ENCODE measurements around the gene TNFAIP8.

The TNFAIP8 gene

DNA sequence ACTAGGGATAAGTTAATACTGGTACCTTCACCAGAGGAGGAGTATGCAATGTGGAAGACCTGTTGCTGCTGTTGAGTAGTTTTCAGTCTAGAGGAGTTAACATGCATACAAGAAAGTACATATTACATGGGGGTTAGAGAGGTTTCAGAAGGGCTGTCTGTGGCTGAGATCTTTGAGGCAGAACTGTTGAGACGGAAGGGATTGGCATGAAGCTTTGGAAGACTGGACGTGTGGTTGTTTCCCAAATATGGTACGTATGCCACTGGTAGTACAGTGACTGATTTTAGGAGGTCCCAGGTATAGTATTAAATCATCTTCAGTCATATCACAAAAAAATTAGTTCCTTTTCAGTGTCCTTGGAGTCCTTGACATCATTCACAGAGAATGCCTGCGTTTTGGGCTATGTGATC, 17.6 kb downstream of the TNFAIP8 start:
- DNase-seq: no peak

DNA sequence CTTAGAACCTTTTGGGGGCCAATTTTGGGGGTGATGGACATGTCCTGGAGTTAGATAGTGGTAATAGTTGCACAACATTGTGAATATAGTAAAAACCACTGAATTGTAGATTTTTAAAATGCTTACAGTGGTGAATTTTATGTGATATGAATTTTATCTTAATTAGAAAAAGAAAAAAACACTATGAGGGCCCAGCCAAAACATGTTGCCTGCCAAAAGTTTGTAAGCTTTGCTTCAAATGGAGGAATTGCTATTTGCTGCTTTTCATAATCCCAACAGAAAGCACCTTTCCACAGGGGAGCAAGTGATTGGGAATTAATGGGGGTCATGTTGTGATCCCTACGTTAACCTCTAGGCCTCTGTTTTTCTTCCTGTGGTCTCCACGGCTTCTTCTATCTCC, 19.1 kb downstream of the TNFAIP8 start:
- DNase-seq: no peak

DNA sequence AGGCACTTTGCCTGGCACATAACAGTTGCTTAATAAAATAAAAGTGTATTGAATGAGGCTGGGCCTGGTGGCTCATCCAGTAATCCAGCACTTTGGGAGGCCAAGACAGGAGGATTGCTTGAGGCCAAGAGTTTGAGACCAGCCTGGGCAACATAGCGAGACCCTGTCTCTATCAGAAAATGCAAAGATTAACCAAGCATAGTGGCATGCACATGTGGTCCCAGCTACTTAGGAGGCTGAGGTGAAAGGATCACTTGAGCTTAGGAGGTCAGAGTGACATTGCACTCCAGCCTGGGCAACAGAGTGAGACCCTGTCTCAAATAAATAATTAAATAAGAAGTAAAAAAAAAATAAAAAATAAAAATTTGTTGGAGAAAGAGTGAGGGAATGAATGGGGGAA, 21.2 kb downstream of the TNFAIP8 start:
- no peak for DNase-seq

DNA sequence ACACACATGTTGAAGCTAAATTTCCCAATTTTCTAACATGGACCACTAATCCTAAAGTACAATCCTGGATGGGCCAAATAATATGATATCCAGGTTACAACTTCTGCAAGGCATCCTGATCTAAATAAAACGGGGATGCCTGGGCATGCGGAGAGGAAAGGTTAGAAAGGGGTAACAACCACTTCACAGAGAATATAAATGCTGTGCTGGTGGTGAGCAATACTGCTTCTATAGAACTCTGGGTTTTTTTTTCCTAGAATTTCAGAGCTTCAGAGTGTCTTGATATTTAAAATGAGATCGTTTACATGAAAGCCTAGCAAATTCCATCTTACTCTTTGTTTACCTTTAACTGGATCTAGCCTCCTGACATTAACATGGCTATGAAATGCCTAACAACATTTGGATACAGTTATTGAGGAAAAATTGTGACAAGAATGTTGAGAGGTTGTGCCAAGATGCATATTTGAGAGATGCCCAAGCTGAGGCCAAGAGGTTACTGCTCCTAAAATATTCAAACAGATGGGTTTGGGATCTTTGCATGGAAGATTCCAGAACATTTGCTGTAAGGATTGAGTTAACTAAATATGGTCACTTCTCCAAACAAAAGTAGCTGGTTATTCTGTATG, 22.4 kb downstream of the TNFAIP8 start:
- DNase-seq: no peak

DNA sequence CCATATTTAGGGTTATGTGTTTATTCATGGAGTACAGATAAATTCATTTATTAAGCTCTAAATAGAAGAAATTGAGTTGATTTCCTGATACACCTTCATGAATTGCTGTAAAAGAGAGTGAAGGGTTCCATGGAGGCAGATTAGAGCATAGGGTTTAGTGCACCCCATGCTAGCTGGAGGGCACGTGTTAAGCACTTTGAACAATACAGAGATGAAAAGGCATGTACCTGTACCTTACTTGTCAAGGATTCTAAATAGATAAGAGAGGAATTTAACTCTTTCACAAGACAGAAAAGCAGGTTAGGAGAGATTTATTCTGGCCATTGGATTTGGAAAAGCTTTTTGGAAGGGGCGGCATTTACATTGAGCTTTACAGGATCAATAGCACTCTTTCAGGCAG, 23.3 kb downstream of the TNFAIP8 start:
- no peak for DNase-seq

DNA sequence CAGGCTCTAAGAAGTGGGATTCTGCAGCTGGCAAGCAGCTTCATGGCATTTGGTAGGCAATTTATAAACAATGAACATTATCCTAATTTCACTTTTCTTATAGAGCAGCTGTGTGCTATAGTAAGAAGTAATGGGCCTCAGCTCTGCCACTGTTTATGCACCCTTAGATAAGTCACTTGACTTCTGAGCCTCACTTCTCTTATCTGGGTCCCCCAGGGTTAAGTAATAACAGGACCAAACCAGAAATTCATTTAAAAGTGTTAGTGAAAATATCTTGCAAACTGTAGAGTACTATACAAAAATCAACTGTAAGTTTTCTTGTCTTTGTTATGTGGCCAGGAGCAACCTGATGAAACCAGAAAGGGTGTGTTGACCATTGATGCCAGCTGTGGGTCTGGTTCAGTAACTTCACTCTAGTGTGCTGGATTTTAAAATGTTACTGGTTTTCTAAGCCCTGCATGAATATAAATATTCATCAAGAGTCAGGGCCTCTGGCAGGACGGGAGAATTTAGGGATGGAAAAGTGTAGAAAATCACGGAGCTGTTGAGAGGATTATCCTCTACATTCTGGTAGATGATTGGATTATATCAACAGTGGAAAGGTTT, 24.2 kb downstream of the TNFAIP8 start:
- DNase-seq: no peak

DNA sequence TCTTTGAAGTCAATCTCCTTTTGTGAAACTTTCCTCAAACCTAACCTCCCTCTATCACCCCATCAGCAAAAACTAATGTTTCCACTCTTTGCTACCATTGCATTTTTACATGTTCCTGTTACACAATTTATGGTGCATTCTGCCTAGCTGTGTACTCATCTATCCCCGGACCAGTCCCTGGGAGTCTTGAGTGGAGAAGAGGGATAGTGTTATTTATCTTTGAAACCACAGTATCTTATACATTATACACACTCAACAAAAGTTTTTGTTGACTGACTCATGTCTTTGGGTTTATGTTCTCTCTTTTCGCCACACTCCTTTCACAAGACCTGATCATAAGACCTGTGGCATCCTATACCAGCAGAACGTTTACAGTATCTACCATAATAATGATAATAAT, 26.4 kb downstream of the TNFAIP8 start:
- DNase-seq: no peak

DNA sequence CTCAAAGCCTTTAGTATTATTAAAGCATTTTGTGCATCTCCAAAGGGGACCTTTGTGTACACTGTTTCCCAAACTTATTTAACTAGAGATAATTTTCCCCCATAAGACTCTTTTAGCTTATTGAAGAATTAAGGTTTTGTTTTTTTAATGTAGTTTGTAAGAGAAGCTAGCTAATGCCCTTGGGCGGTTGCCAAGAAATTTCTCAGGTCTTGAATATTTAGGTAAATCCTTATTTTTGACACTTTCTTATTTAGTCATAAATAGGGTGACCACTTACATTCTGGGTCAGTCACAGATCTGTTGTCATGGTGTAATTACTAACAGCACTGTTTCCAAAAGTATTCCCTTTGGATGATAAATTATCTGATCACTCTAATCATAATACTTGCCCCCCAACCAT, 27.2 kb downstream of the TNFAIP8 start:
- no peak for DNase-seq

DNA sequence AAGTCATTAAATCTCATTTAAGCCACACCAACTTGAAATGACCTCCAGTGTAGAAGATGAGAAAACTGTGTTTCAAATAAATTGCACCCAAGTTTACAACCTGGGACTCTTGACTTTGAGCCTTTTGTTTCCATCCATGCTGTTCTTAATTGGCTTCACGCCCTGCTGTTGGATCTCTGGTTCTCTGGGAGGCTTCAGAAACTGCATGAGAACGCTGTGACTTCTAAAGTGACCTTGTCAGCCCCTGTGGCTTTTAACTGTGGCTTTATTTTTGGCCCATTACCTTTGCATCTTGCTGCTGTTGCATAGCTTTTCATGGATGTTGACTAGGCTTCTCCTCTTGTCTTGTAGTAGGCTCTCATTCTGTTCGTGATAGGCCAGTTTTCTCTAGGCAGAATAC, 29.3 kb downstream of the TNFAIP8 start:
- no peak for DNase-seq

DNA sequence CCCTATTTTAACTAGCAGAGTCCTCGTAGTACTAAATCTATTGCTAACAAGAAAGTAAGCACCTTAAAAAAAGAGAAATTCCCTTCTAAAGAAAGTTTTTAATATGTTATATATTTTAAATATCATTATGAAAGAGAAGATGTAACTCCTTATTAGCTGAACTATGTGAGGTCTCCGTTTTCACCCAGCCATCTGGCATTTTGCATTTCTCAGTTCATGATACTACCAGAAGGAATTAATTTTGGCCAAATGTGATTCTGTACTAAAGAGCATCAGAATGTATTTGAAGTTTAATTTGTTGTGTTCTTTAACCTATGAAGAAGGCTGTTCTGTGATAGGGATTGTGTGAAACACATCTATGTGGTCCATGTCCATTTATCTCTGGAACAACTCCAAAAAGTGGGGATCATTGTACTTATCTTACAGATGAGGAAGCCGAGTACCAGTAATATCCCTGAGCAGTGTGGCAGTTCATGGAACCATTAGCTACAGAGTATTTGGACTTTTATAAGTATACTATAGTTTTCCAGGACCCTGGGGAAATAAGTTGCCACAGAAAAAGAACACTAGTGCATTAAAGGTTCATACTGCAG, 29.8 kb downstream of the TNFAIP8 start:
- DNase-seq: no peak

DNA sequence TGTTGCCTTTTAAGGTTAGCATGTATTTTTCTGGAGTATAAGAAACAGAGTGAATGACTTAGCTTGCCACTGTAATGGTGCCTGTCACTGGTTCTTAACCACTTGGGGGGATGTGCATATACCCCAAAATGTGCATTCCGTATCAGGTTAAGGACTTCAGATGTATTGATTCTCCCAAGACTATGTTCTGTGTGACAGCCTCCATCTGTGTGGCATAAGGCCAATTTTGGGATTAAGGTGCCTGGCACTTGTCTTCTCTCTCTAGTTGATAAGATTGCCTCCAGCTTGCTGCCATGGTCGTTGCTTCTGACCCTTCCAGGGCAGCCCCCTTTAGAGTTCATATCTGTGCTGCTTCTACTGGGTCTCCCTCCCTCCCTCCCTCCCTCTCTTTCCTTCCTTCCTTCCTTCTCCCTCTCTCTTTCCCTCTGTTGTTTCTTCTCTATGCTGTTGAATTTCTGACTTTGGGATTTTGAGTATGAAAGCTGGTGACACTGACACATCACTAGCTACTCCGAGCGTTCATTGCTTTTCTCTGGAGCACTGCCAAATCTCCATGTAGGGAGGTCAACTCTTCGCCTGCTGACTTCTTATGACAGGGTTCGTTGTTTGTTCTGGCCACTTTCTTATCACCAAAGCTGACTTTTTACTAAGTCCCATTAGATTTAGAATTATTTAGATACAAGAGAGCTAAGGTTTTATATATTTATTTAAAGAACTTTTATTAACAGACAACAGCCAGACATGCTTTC, 31.0 kb downstream of the TNFAIP8 start:
- no peak for DNase-seq

DNA sequence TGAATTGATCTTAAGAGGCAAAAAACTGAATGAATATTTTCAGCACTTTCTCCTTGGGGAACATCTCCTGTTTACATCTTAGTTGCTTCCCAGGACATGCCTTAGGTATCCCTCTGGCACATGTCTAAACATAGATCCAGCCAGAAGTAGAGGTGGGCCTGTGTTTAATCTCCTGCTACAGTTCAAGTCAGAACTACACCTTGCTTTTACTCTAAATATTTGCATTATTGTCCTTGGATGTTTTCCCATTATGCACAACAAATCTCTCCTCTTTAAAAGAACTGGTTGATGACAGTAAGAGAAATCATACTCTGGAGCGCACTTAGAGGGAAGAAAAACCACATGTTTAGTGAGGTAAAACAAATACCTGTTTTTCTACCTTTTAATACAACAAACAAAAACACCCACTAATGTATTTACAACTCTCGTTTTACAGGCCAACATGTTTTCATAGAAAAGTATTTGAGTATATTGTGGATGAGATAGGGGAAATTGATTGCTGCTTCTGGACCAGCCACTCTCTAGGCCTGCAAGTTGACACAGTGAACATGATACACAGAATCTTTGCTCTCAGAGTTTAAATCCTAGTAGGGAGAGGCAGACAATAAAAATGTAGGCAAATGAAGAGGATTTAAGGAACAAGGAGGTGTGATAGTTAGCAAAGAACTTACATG, 32.3 kb downstream of the TNFAIP8 start:
- no peak for DNase-seq

DNA sequence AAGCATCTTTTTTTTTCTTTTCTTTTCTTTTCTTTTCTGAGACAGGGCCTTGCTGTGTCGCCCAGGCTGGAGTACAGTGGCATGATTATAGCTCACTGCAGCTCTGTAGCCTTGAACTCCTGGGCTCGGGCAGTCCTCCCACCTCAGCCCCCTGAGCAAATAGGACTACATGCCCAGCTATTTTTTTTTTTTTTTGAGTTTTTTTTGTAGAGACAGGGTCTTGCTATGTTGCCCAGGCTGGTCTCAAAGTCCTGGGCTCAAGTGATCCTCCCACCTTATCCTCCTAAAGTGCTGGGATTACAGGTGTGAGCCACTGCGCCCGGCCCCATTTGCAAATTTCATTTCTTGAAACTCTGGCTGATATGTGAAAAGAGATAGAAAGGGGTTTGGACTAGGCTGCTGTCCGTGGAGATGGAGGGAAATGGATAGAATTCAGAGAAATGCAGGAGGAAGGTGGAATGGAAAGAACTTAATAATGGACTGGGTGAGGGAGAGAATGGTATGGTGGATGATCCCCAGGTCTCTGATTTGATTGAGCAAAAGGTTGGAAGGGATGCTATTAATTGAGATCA, 32.9 kb downstream of the TNFAIP8 start:
- DNase-seq: no peak

DNA sequence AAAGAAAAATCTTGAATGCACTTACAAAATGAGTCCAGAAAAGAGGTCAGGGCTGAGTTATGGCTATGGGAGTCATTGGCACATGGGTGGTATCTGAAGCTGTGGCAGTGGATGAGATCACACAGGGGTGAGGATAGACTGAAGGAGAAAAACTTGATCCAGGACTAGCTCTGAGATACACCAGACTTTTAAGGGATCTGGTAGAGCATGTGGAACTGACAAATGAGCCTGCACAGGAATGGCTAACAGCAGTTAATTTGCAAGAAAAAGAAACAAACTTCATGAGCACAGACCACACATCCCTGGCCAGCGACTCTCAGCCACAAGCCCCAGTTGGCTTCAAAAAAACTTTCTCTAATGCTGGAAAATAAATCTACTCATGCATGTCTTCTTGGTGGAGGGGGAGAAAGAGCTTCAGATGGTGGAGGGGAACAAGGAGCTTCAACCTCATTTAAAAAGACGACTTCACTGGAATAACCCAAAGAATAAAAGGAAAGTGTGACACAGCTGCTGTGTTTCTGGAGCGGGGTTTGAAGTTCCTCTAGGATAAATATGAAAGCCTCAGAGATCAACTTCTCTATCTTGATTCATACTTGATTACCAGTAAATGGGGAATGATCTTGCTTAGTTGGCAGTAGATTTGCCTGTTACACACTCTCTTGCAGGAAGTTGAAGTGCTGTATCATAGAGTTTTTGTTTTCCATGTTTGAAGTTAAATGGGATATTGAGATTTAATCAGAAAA, 33.6 kb downstream of the TNFAIP8 start:
- DNase-seq: no peak

DNA sequence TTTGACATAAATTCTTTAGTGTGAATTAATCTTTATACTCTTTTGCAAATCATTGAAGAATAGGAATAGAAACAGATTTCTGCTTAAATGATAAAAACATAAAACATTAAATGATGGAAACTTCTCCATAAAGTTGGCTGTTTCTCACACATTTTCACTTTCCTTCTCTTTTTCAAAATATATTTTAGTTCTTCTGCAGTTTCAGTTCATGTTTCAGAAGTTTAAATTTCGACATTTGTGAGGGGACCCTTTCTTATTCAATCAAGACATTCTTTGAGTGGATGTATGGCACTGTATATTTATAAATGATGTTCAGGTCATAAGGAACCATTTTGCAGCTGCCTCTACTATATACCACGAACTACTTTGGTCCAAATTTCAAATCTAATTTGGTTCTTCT, 34.6 kb downstream of the TNFAIP8 start:
- DNase-seq: no peak

DNA sequence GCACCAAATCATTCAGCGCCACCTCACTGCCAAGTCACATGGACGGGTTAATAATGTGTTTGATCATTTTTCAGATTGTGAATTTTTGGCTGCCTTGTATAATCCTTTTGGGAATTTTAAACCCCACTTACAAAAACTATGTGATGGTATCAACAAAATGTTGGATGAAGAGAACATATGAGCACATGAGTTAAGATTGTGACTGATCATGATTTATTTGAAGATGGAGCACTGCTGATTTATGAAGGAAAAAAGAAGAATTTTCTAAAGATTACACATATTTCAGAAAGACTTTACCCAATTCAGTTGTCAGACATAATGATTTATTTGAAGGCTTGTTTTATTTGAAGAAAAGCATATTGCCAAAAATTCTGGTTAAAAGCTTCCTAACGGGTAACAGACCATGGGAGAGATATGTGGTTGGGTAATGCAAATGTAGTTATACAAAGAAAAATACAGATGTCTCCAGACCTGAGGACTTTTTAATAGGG, 37.4 kb downstream of the TNFAIP8 start:
- DNase-seq: no peak

DNA sequence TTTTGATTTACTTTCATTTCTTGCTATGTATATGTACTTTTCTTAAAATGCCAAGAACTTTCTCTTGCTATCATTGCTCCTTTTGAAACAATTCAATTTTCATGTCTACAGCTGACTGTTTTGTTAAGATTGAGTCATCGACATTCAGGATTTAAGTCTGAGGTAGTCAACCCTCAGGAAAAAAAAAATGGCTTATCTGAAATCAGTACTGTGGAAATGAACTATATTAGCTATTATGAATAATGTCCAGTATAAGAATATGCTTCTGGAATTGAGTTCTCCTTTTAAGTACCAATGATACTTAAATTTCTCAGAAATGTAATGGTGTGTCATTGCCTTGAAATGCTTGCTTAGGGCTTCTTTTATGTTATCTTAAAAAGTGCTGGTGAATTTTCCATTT, 37.9 kb downstream of the TNFAIP8 start:
- no peak for DNase-seq

DNA sequence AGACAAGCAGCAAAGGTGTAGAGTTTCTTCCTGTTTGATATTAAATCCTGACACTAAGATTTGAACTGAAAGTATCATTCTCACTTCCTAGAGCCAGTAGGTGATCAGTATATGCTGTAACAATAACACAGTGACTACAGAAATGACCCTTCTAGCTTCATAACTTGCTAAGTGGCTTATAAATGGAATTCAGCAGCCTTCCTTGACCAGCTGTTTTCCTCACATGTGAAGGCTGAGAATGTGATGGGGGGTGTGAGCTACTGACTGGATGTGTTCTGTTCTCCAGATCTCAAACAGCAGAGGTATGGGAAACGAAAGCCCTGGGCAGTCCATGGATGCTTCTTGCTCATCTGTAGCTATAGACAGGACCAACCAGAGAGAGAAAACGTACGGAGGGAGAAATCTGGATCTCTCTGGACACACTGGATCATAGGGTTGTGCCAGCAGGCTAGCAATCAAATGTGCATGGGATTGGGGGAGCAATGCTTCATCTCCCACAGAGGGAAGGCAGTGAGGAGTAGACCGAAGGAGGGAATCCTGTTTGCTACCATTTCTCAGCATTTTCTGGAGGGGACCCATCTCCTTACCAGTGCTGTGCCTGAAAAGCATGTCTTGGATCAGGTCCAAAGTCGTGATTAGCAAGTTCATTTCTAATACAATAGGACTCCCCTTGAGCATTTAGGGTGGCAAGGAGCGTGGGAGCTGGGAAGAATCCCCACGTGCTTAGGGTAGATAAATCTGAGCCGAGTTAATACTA, 39.4 kb downstream of the TNFAIP8 start:
- no peak for DNase-seq

DNA sequence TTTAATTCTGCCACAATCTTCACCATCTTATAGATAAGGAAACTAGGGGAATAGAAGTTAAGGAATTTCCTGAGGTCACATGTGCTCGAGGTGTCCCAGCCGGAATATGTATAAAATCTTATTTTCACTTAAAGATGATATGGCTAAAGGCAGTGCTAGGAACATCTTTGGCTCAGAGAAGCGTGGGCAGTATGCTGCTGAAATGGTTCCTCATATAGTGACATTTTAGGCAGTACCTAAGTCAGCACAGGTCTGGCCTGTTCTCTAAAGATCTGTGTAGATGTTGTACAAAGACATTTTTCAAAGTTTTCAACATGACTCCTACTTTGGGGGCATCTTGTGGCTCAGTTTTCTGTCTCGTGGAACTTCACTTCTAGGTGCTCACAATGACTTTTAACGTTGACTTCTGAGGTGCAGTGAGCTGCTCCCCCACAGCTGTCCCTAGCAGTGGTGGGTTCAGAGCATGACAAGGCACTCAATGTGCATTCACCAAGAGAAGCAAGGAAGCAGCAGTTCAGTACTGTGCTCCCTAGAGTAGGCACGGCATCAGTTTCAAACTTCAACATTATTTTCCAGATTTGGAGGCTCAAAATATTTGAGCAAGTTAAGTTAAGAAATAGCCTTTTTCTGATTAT, 40.3 kb downstream of the TNFAIP8 start:
- no peak for DNase-seq

DNA sequence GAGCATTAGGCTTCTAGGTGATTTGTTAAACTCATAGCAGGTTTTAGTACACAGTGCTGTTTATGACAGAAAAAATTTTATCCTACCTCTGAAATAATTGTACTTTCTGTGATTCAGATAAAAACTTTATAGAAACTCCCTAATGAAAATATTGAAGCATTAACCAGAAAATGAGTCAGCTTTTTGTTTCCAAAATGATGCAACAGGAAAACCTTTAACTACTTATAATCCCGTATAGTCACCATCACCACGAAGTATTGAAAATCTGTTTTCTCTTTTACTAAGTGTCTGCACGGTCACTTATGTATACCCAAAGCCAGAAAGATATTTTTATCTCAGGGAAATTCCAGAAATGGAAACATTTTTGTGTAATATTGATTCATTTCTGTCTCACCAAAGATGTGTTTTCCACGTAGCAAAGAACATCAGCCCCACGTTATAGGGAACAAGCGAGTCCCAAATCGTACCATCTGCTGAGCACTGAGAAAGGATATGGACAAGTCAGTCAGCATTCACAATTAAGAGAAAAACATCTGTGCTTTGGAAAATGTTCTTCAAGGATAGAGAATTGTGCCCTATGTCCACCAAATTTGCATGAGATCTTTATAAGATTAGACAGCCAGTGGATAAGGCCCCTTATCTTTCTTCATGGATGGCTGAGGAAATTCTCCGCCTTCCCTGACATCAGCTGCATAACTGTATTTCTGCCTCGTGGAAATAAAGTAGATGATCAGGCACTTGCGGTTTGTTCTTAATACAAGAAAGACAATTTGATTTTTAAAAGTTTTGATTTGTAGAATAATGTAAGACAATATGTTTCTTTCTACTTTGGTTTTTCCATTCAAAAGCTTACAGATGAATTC, 41.9 kb downstream of the TNFAIP8 start:
- DNase-seq: no peak
